NCI-H345 treated with DMSO at 0.1 percent for 48 hours (cell line): ENCODE measurements around the gene RHOU.
"Not testable (repeated sequence)": the region's sequence is repeated elsewhere in the genome, so short reads cannot be mapped to it uniquely, and the experiment has no call there.

Experiments
- DNase-seq: peaks from one replicate; lab custom pipeline; 2025; ENCODE audit not compliant: unreplicated experiment; lab: John Stamatoyannopoulos, UW

The RHOU gene

DNA sequence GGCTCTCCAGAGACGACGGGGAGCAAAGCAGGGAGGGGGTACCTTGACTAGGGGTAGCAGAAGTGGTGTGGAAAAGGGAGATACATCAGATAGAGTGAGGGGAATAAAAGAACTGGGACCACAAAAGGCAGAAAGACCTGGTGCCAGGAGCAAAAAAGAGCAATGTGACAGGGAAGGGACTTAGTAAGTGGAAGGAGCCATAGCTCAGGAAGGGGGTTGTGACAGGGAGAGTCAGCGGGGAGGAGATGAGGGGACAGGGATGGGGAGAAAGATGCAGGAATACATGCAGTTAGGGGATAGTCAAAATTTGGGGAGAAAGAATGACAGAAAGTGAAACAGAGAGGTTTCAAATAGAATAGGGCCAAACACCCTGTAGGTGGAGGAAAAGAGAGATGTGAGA is 20.5 kb downstream of the RHOU start:
- DNase-seq, result no peak

DNA sequence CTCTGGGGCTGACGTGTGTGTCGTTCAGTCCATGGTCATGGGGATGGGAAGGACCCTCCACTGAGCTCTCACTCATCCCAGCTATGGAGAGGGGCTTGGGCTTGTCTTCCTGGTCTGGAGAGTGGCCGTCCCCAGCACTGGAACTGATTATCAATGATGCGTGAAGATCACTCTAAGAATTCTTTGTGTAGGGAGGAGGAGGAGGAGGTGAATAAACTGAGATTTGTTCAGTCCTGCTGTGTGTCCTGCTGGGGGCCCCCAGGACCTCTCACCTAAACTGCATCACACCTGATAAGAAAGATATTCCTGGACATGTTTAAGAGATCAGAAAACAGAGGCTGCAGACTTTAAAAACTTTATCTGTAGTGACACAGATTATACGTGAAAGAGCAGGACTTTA is 21.2 kb downstream of the RHOU start:
- no peak for DNase-seq

DNA sequence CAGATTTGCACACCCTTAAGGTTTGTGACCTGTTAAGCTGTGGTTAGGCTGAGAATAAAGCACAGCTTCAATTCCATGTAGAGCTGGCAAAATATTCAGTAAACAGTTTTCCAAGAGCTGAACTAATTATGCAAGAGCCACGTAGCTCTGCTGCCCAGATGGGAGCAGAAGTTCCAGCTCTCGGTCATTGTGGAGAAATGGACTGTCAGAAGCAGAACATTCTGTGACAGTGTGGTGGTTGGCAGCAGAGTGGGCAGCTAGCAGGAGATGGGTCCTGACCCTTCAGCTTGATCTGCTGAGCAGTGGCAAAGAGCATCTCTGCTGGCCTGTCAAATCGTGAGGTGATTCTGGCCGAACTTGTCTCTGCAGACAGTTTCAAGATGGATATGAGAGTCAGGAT is 23.2 kb downstream of the RHOU start:
- DNase-seq, result no peak

DNA sequence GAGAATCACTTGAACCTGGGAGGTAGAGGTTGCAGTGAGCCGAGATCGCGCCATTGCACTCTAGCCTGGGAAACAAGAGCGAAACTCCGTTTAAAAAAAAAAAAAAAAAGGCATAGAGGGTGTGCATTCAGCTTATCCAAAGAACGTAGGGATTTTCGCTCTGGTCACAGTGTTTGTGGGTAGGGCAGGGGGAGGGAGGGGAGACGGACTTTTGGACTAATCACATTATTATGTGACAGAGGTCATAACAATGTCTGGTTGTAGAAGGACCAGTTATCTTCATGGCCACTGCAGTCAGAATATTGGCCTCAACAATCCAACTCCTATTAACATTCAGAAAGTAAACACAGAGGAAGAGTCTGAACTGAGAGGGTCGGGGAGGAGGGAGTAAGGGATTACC is 25.7 kb downstream of the RHOU start:
- DNase-seq, result no peak

DNA sequence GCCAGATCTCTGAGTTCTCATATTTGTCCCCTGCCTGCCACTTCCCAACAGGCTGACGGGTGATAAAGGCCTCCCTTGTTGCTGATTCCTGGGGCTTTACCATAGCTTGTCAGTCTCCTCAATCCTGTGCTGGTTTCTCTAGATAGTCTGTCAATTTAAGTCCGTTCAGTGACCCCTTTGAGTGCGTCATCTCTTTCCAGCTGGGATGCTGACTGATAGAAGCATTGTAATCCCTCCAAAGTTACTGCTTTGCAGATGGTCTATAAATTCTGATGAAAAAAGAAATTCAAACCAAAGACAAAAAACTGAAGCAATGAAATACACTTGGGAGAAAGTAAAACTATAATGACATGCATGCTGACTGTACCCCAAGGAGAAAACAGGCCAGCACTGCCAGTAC is 28.3 kb downstream of the RHOU start:
- no peak for DNase-seq

DNA sequence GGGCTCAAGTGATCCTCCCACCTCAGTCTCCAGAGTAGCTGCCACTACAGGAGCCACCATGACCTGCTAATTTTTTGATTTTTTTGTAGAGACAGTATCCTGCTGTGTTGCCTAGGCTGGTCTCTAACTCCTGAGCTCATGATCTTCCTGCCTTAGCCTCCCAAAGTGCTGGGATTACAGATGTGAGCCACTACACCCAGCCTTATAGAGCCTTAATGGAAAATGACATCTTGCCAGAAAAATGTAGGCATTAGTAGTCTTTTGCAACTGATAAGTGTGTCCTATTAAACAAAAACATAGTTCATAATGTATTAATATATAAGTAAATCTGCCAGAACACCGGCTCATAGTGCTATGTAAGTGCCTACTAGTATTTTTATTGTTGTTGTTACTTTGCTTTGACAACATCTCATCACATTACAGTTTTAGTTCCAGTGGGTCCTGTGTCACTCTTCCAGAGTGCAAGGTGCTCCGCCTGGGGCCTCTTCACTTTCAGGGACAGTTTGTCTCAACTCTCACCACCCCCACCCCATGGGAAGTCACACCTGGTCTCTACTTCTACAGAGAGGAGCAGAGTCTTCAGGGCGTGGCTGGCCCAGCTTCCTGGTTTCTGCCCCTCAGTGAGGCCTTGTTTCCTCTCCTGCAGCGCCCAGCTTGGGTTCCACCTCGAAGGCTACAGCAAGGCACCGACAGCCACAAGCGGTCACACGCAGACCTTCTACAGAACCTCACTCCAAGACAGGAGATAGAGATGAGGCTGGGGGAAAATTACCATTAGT is 30.1 kb downstream of the RHOU start:
- no peak for DNase-seq

DNA sequence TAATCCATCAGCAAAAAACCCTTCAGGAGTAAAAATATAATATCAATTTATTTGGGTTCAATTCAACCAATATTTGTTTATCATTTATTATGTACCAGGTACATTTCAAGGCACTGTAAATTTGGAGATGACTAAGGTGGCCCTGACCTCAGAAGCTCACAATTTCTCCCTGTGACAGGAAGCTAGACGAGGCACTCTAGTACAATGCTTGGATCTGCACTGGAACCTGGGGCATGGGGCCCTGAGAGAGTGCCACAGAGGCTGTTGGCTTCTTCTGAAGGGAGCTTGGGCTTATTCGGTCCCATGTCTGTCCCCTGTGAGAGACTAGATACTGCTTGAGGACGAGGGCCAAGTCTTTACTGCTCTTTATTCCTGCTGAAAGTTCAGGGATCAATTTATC is 31.5 kb downstream of the RHOU start:
- no peak for DNase-seq

DNA sequence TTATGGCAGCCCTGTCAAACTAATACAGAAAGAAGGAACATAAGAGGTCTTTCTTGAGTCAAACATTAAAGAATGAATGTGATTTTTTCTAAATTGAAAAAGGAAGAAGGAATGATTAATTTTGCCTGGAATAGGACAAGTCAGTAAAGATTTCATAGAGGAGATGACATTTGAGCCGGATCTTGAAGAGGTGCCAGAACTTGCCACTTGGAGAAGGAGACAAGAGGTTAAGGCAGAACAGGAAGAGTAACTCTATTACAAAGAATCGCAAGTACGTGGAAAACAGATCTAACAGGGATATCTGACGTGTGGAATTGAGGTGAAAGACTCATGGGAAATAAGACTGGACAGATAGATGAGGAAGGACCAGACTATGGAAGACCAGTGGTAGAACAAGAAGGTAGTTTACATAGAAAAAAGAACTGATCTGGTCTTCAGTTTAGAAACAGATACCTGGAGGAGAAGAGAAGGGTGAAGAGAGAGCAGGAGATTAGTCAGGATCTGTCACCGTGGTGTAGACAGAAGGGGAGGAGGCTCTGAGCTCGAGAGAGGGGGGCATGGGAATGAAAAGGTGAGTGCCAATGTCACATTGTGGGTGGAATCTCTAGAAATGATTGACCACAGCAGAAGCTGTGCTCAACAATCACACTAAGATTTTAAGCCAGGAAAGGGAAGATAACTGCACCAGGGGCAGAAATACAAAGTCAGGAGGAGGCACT is 32.5 kb downstream of the RHOU start:
- no peak for DNase-seq

DNA sequence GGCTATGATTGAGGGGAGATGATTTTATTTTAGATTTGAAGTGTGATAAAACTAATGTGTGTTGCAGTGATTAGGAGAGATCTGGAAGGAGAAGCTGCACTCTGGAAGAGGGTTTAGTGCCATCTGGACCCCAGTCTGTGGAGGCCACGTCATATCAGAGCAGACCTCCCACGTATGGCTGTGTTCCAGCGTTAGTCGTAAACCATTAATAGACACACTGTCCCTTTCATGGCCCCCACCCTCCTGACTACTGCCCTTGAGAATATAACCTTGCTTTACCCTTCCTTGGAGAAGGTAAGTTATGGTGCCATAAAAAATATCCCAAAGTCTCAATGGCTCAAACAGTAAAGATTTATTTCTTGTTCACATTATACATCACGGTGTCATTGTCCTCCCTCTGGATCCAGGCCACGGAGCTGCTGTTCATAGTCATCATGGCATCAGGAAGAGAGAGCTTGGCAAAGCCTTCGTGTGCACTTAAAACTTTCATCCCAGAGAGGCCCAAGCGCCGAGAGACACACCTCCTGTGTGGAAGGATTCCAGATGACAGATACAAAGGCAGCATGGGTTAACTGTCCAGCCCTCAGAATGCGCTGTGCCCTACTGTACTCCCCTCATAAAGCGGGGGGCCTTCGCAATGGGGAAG is 33.2 kb downstream of the RHOU start:
- DNase-seq, result no peak

DNA sequence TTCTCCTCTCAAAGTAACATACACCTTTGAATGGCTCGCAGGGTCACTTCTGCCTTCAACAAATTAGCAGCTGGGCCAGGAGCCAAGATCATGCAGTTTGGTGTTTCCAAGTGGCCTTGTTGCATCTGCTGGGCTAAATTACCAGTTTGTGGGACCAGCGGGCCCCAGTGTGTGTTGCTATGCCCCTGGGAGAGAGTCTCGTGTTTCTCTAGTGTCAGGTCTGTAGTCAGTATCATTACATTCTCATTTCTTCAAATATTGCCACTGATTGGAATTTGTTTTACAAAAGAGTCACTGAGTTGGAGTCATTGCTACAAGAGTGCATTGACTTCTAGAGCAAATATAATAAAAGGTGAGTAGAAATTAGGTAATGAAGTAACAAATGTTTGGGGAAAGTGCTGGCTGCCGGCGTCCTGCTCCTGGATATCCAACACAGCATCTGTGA is 35.5 kb downstream of the RHOU start:
- DNase-seq, result peak; percentile 5

DNA sequence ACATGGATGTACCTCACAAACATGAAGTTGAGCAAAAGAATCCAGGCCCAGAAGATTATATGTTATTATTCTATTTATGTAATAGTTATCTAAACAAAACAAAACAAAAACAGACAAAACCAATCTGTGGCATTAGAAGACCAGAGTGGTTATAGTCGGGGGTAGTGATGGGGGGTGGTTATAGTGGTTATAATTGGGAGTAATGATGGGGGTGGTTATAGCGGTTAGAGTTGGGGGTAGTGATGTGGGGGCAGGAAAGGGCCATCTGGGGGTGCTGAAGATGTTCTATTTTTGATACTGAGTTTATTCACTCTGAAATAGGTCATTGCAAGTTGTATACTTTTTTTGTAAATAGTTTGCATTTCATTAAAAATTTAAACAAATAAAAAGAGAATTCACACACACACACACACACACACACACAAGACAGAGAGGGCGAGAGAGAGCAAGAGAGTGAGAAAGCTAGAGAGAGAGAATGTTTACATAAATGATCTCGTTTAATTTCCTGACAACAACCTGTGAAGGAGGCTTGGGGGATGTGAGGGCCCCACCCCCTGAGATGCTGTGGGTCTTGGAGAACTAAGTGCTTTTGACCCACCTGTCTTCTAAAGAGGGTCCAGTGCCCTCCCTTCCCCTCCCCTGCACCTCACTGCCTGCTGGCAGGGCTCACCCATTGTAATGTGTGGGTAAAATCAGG is 37.4 kb downstream of the RHOU start:
- no peak for DNase-seq

DNA sequence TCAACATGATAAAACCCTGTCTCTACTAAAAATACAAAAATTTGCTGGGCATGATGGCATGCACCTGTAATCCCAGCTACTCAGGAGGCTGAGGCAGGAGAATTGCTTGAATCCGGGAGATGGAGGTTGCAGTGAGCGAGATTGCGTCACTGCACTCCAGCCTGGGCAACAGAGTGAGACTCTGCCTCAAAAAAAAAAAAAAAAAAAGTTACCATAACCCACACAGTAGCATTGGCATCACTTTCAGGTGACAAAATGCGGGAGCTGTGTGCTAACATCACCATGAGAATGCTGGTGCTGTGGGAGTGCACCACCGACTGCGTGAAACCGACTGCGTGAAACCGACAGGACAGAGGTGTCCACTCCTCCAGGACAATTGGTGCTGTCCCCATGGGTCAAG is 40.7 kb downstream of the RHOU start:
- not testable (repeated sequence) for DNase-seq

DNA sequence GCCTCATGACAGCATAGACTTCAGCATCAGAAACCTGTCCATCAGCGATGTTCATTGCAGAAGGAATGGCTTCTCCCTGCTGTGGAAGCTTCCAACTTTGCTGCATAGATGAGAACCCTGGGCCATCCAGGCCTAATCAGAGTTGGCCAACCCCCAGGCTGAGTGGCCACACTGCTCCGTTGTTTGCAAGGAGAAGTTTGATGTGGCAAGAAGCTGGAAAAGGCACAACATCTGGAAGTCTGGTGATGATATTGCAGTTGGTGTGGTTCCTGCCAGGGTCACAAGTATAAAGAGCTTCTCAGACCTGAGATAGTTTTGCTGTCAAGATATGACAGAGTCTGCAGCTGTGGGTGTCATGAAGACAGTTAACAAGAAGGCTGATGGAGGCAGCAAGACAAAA is 41.2 kb downstream of the RHOU start:
- no peak for DNase-seq

DNA sequence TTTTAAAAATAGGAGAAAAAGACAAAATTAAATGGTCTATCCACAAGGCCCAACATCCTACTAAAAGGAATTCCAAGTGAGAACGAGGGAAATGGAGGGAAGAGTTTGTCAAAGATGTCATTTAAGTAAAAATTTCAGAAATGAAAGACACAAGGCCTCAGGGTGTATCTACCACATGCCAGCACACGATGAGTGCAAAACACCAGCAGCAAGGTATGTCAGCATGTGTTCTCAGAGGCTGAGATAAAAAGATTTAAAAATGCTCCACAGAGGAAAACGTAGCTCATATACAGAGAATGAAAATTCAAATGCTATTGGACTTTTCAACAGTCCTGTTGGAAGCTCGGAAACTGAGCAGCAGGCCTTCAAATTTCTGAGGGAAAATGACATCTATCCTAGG is 42.0 kb downstream of the RHOU start:
- DNase-seq, result no peak

DNA sequence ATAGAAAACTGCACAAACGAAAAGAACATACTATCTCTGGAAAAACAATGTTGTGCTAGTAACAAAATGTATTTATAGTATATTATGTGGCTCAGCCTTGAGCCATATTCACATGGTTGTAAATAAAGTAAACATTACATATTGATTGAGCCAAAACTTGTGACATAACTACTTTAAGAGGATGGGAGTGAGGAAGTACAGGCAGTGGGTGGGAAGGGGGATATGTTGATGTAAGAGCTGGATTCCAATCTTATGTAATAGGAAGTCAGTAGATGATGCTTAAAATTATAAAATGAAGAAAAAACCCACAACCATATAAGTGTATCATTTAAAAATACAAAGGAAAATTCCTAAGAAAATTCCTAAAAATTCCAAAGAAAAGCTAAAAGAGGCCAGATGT is 42.7 kb downstream of the RHOU start:
- no peak for DNase-seq

DNA sequence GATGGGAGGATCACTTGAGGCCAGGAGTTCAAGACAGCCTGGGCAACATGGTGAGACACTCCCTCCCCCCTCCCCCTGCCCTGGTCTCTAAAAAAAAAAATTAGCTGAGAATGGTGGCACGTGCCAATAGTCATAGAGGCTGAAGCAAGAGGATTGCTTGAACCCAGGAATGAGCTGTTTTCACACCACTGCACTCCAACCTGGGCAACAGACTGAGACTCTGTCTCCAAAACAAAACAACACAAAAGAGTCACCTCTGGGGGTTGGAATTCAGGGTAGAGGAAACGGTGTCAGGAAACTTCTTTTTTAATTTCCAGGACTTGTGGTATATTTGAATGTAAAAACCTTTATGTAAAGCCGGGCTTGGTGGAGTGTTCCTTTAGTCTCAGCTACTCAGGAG is 43.2 kb downstream of the RHOU start:
- DNase-seq, result no peak

DNA sequence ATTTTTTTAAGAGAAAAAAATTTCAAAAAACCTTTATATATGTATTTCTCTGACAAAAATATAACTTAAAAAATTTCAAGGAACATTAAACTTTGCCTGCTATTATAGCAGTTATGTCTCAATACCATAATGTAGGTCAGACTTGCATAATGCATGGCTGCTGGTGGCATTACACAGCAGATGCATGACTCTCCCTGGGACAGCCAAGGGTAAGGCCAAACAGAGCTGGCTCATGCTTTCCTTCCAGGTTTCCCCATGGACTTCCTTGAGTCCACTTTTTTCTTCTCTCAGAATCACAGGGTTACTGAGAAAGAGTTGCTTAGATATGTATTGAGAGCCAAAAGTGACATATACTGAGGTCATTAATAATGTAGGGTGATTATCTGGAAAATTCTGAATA is 43.7 kb downstream of the RHOU start:
- DNase-seq, result no peak

DNA sequence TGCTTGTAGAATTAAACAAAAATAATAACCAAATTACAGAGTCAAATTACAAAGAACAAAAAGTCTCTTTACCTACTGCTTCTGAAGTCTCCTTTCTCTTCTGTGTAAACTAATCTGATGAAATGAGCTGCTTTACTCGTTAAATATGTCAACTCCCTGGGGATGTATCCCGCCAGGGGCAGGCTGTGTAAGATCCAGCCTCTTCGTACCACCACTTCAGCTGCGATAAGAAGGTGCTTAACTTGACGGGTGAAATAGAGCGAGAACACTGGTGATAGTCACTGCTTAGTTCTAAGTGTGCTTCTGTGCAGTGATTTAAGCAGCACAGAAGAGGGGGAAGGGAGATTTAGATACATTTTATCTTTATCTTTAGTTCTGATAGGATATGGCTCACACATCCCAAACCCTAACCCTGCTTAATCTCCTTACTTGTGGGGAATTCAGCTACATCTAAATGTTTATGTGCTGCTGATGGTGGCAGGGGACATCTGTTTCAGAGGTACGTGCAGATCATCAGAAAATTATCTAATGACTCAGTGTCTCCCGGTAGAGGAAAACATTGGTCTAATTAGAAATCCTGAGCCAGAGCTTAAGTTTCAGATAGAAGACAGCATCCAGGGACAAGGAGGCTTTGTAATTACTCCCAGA is 46.0 kb downstream of the RHOU start:
- peak; percentile 90 for DNase-seq

DNA sequence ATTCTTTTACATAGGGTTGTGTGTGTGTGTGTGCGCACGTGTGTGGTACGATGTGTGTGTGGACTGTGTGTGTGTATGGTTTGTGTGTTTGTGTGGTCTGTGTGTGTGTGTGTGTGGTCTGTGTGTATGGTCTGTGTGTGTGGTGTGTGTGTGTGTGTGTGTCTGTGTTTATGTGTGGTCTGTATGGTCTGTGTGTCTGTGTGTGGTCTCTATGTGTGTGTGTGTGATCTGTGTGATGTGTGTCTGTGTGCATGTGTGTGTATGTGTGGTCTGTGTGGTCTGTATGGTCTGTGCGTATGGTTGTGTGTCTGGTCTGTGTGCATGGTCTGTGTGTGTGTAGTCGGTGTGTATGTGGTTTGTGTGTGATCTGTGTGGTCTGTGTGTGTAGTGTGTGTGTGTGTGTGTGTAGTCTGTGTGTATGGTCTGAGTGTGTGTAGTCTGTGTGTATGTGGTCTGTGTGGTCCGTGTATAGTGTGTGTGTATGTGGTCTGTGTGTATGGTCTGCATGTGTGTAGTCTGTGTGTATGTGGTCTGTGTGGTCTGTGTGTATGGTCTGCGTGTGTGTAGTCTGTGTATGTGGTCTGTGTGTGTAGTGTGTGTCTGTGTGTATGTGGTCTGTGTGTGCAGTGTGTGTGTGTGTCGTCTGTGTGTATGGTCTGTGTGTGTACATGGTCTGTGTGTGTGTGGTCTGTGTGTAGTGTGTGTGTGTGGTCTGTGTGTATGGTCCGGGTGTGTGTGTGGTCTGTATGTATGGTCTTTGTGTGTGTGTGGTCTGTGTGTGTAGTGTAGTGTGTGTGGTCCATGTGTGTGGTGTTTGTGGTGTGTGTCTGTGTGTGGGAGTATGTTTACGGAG is 46.8 kb downstream of the RHOU start:
- DNase-seq, result no peak
